Measurements from ENCODE around the gene OGN.
A peak's percentile ranks its signal among the peaks of the same experiment; 100 is the strongest.
"Not testable (repeated sequence)": the region's sequence is repeated elsewhere in the genome, so short reads cannot be mapped to it uniquely, and the experiment has no call there.

Gene OGN

DNA sequence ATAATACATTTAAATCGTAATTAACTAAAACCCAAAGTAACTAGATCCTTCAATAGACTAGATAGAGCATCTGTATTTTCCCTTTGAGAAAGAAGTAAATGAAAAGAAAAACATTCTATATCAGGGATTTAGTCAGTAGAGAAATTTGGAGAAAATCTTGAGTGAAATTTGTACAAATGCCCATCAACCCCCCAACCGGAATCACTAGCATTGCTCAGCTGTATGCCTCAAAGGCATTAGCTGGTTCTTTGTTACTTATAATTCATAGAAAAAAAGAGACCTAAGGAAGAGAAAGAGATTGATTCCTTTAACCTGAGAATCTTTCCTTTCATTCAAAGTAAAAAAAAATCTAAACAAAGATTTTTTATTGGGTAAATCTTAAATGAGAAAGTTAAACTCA, 19.2 kb upstream of the OGN start:
- CTCF ChIA-PET = no interaction called here
- peaks cover 3% of the 10 kb centered on the region for H3K4me1 Mint-ChIP-seq
- no peaks in the 10 kb centered on the region for H3K27me3 Mint-ChIP-seq
- no peak overlapping the region for H3K4me3 Mint-ChIP-seq
- H3K9me3 Mint-ChIP-seq = no peaks in the 10 kb centered on the region
- DNase-seq = no peak
- H3K27ac Mint-ChIP-seq = no peak overlapping the region
- H3K36me3 Mint-ChIP-seq = no peaks in the 10 kb centered on the region

DNA sequence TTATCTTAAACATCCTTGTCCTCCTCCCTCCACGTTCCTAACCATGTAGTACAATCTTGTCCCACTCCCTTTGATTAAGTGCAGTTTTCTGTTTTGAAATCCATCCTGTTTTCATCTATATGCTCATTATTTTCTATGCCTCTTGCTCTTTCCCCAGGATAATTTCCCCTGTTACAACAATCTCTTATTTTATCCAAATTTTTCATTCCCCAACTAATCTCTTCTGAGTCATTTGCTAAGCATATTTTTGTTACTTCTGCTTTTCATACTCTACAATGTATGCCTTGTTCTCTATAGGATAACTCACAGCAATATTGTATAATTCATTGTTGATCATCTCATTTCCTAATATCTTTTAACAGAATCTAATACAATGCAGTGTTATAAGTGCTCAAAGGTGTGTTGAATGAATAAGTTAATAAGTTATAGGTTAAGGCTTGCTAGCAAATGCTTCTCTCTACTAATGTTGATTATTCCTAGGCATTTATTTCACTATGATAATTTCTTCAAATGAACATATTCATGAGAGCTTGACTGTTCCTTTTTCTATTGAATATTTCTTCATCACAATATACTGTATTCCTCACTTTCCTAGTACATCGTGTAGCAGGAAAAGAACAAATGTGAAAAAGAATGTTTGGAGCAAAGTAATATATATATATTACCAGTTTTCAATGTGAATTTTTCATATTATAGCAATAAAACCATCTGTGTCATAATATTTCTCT, 18.4 kb upstream of the OGN start:
- Mint-ChIP-seq H3K9me3 (no peaks in the 10 kb centered on the region), H3K4me3 (no peak overlapping the region), H3K27ac (no peak overlapping the region), H3K4me1 (peaks cover 3% of the 10 kb centered on the region), H3K27me3 (no peaks in the 10 kb centered on the region), H3K36me3 (no peaks in the 10 kb centered on the region)
- CTCF ChIA-PET = no interaction called here
- no peak for DNase-seq

DNA sequence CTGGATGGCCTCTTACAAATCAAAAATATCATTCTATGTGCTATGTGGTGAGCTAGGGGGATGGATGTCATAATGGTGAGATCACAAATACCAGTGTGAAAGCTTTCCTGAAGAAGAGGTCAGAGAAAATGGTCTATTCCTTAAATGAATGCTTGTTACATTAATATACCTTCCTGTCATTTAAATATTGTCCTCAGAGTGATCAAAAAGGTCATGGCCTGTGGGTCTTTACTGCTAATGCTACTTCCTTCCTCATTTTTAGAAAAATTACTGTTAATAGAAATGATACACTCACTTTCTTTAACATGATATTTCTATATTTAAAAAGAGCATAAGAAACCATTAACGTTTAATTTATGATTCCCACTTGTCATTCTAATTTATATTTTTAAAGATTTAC, 10.2 kb upstream of the OGN start:
- H3K36me3 Mint-ChIP-seq = peaks cover 5% of the 10 kb centered on the region
- CTCF ChIA-PET = no interaction called here
- no peaks in the 10 kb centered on the region for H3K27me3 Mint-ChIP-seq
- no peak for DNase-seq
- no peak overlapping the region for H3K27ac Mint-ChIP-seq
- H3K4me3 Mint-ChIP-seq = no peak overlapping the region
- no peaks in the 10 kb centered on the region for H3K9me3 Mint-ChIP-seq
- no peaks in the 10 kb centered on the region for H3K4me1 Mint-ChIP-seq

DNA sequence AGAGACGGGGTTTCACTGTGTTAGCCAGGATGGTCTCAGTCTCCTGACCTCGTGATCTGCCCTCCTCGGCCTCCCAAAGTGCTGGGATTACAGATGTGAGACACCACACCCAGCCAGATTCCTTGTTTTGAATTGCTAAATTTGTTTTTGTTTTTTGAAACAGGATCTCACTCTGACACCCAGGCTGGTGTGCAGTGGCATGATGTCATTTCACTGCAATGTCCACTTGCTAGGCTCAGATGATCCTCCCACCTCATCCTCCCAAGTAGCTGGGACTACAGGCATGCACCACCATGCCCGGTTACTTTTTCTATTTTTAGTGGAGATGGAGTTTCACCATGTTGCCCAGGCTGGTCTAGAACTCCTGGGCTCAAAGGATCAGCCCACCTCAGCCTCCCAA, 6.8 kb upstream of the OGN start:
- CTCF ChIA-PET, H3K36me3 Mint-ChIP-seq, H3K4me3 Mint-ChIP-seq, H3K9me3 Mint-ChIP-seq, DNase-seq, H3K27ac Mint-ChIP-seq, H3K27me3 Mint-ChIP-seq: not testable (repeated sequence)
- H3K4me1 Mint-ChIP-seq = peaks cover 12% of the 10 kb centered on the region

DNA sequence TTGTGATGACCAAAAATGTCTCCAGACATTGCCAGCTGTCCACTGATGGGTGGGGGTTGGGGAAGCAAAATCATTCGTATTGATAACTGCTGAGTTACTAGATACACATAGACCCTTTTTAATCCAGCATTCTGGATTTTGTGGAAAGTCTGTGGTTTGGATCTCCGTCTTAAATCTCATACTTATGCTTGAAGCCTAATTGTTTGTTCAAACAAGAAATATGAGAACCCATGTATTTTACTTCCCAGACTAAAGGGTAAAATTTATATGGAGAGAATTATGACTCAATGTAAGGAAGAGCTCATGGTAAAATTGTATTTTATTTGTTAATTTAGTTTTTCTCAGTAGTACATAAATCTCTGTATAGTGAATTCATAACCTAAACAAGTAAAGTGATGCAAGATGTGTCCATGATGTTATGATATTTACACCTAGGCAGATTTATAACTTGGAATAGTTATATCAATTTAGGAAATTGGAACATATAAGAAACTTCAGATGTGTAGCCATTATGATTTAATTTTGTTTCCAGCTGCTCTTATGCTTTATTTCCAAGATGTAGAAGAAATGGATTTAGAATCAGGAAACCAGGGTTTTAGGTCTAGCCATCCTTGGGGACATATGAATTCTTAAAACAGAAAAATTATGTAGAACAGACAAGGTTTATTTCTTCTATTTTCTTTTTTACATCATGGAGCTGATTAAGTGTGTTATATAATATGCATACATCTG, 4.5 kb upstream of the OGN start:
- Mint-ChIP-seq H3K4me1 (peaks cover 27% of the 10 kb centered on the region), H3K27me3 (no peaks in the 10 kb centered on the region), H3K4me3 (no peak overlapping the region), H3K36me3 (peaks cover 9% of the 10 kb centered on the region), H3K9me3 (no peaks in the 10 kb centered on the region), H3K27ac (no peak overlapping the region)
- DNase-seq = no peak
- CTCF ChIA-PET = no interaction called here

DNA sequence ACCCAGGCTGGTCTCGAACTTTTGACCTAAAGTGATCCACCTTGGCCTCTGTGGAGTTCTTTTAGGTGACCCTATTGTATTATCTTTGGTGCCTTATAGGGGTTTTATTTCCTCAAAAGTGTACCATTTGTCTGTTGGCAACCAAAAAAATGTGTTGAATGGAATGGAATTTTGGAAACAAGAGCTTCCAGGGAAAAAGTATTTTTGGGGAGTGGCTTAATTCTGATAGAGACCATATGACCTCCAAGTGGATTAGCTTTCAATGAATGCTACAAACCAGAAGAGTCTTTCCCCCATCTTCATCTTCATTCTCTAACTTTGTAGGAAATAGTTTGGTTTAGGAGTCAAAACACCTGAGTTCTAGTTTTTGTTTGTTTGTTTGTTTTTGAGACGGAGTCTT, 3.4 kb upstream of the OGN start:
- Mint-ChIP-seq H3K27ac (no peak overlapping the region), H3K36me3 (peaks cover 9% of the 10 kb centered on the region), H3K4me1 (peaks cover 27% of the 10 kb centered on the region), H3K4me3 (no peak overlapping the region), H3K9me3 (no peaks in the 10 kb centered on the region), H3K27me3 (no peaks in the 10 kb centered on the region)
- DNase-seq = no peak
- CTCF ChIA-PET = interaction anchor here (0.6 kb wide), 1 partner anchor 21 kb away, joined by 5 read pairs; no protein-coding TSS in a partner anchor

DNA sequence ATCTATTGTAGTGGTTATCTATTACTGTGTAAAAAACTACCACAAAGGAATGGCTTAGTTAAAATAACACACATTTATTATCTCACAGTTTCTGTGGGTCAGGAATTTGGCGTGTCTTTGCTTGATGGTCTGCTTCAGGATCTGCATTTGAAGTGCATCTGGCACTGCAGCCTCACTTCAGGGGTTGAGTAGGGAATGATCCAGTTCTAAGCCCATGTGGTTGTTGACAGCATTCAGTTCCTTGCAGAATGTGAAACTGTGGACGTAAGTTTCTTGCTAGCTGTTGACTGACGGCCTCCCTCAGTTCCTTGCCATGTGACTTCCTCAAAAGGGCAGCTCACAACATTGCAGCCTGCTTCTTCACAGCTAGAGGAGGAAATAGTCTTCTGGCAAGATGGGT, 2.1 kb upstream of the OGN start:
- CTCF ChIA-PET = interaction anchor here (0.6 kb wide), 1 partner anchor 10 kb away, joined by 3 read pairs; no protein-coding TSS in a partner anchor
- peak overlapping the region; percentile 28 for H3K4me3 Mint-ChIP-seq
- peaks cover 4% of the 10 kb centered on the region for H3K36me3 Mint-ChIP-seq
- no peaks in the 10 kb centered on the region for H3K9me3 Mint-ChIP-seq
- H3K27ac Mint-ChIP-seq = peak overlapping the region; percentile 78
- no peaks in the 10 kb centered on the region for H3K27me3 Mint-ChIP-seq
- H3K4me1 Mint-ChIP-seq = peaks cover 27% of the 10 kb centered on the region
- DNase-seq = peak; percentile 66

DNA sequence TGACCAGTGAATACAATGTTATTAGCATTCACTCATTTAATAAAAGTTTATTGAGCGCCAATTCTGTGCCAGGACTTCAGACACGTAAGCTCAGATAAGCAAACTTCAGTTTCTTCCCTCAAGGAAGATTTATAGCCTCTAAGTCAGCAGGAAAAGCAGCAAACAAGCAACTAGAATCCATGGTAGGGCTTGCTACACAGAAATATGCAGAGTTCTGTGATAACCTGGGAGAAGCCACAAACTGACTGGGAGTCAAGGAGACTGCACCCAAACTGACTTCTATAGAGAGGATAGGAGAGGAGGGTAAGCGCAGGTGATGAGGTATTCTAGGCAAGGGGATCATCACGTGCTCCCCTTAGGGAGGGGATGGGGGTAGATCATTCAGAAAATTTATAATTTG, 1.4 kb upstream of the OGN start:
- Mint-ChIP-seq H3K4me3 (no peak overlapping the region), H3K9me3 (no peaks in the 10 kb centered on the region), H3K27me3 (no peaks in the 10 kb centered on the region), H3K4me1 (peaks cover 27% of the 10 kb centered on the region), H3K27ac (peak overlapping the region; percentile 78), H3K36me3 (peaks cover 4% of the 10 kb centered on the region)
- CTCF ChIA-PET = no interaction called here
- no peak for DNase-seq

DNA sequence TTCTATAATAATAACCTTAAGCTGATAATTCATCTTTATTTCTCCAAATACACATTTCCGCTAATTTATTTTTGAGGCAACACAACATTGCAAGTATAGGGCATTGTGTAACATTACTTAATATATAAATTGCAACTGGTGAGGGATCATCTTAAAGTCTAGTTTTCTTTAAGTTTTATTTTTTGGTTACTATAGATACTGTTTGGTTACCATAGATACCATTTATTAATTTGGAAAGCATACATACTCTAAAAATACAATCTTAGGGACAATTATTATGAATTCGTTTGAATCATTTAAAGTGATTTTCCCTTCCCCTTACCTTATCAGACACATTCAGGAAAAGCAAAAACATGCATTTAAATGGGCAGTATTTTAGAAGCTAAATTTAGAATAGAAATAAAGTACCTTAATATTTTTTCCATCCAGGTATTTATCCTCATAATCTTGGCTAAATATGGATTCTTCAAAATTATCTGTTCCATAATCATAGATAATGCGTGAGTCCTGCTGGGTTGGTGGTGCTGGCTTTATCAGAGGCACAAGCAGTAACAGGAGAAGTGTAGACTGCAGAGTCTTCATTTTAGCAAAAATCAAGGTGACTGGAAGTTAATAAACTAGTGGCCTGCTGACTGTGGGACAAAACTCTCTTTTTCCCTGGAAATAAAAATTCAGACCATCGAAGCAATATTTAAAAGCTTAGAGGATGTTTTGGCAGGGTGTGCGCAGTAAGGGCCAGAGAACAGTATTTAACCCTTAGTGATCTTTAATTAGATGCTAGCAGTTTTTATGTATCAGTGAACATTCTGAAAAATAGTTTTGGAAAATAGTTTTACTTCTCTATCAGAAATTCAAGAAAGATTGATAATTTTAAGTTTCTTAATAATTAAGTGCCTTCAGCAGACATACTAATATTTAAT, 1.3 kb downstream of the OGN start:
- CTCF ChIA-PET = interaction anchor here (0.6 kb wide), 1 partner anchor 27 kb away, joined by 4 read pairs; no protein-coding TSS in a partner anchor
- H3K27me3 Mint-ChIP-seq = no peaks in the 10 kb centered on the region
- H3K4me1 Mint-ChIP-seq = peaks cover 27% of the 10 kb centered on the region
- H3K9me3 Mint-ChIP-seq = no peaks in the 10 kb centered on the region
- H3K36me3 Mint-ChIP-seq = peaks cover 2% of the 10 kb centered on the region
- no peak overlapping the region for H3K4me3 Mint-ChIP-seq
- H3K27ac Mint-ChIP-seq = no peak overlapping the region
- no peak for DNase-seq

DNA sequence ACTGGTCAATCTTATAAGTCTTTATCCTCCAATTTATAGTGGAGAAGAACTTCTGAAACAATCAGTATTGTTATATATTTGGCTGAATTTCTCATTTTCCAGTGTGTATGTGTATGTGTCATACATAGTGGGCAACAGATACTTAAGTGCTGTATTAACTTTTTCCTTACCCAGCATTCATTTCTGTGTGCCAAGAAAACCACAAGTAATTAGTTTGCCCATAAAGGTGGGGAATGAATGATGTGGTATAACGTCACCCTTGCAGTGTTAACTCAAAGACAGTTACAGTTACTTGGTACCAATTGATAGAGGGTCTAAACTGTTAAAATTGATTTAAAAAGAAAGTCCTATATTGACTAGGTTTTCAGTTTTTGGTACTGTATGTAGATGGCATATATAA, 2.0 kb downstream of the OGN start:
- Mint-ChIP-seq H3K4me3 (no peak overlapping the region), H3K9me3 (no peaks in the 10 kb centered on the region), H3K36me3 (peaks cover 2% of the 10 kb centered on the region), H3K27me3 (no peaks in the 10 kb centered on the region), H3K27ac (no peak overlapping the region), H3K4me1 (peaks cover 27% of the 10 kb centered on the region)
- CTCF ChIA-PET = no interaction called here
- no peak for DNase-seq

DNA sequence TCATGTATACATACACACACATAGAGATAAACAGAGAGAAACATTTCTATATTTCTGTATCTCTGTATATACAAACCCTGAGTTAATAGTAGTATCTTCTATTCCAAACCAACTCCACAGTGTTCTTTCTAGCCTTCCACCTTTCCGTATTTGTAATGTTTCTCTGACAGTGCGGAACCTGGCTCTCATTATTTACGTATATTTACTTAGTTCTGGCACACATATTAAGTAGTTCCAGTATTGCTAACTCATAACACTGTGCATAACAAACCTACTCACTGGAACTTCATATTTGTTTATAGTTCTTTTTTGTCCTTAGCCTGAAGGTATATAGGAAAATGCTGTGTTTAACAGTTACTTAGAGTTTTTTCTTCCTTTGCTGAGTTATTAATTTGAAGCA, 6.5 kb downstream of the OGN start:
- CTCF ChIA-PET = no interaction called here
- Mint-ChIP-seq H3K9me3 (no peaks in the 10 kb centered on the region), H3K27me3 (no peaks in the 10 kb centered on the region), H3K4me3 (no peak overlapping the region), H3K4me1 (no peaks in the 10 kb centered on the region), H3K27ac (no peak overlapping the region), H3K36me3 (no peaks in the 10 kb centered on the region)
- DNase-seq = no peak

DNA sequence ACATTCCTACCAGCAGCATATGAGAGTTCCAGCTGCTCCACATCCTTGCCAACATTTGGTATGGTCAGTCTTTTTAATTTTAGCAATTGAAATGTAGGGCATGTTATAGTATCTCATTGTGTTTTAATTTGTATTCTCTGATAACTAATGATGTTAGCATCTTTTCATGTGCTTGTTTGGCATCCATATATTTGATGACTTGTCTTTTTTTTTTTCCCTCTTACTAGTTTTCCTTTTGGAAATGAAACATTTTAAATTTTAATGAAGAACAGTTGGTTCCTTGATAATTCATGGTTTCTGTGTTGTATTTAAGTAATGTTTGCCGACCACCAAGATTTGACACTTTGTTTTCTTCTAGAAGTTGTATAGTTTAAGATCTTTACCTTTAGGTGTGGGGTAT, 8.8 kb downstream of the OGN start:
- H3K27me3 Mint-ChIP-seq = no peaks in the 10 kb centered on the region
- CTCF ChIA-PET = no interaction called here
- no peak for DNase-seq
- H3K9me3 Mint-ChIP-seq = no peaks in the 10 kb centered on the region
- H3K36me3 Mint-ChIP-seq = no peaks in the 10 kb centered on the region
- H3K4me3 Mint-ChIP-seq = no peak overlapping the region
- H3K27ac Mint-ChIP-seq = no peak overlapping the region
- no peaks in the 10 kb centered on the region for H3K4me1 Mint-ChIP-seq

DNA sequence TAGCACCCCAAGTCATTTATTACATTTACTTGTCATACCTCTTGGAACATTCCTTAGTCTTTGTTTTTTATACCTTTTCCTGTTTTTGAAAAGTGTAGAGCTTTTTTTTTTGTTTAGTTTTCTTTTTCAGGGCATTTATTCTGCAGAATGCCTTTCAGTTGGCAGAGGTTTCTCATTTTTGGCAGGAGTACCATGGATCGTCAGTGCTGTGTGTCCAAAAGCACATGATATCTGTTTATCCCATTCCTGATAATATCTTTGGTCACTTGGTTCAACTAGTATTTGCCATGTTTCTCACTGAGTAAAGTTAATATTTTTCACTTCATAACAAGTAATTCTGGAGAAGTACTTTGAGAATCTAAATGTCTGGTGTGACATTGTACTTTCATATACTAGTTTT, 10.7 kb downstream of the OGN start:
- no peaks in the 10 kb centered on the region for H3K9me3 Mint-ChIP-seq
- CTCF ChIA-PET = no interaction called here
- no peak overlapping the region for H3K27ac Mint-ChIP-seq
- DNase-seq = no peak
- no peaks in the 10 kb centered on the region for H3K36me3 Mint-ChIP-seq
- no peak overlapping the region for H3K4me3 Mint-ChIP-seq
- no peaks in the 10 kb centered on the region for H3K4me1 Mint-ChIP-seq
- no peaks in the 10 kb centered on the region for H3K27me3 Mint-ChIP-seq

DNA sequence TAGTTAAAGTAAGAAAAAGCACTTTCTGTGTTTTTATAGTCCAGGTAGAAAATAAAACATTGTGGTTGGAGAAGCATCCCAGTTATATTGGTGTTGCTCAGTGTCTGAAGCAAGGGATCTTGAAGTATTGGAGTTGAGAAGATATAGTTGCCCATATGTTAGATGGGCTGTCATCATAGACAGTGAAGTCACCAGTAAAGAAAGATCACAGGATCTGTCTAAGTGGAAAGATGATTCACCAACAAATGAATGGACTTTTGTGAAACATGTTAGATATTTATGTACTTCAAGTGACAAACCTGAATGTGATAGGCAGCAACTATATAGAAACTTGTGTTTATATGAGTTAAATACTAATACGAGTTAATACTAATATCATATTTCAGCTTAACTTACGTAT, 11.7 kb downstream of the OGN start:
- no peak for DNase-seq
- H3K36me3 Mint-ChIP-seq = no peaks in the 10 kb centered on the region
- no peaks in the 10 kb centered on the region for H3K27me3 Mint-ChIP-seq
- H3K4me3 Mint-ChIP-seq = no peak overlapping the region
- CTCF ChIA-PET = no interaction called here
- no peaks in the 10 kb centered on the region for H3K9me3 Mint-ChIP-seq
- no peak overlapping the region for H3K27ac Mint-ChIP-seq
- H3K4me1 Mint-ChIP-seq = no peaks in the 10 kb centered on the region
